ENCODE measurements around the gene CLPTM1L.

- TF ChIP-seq FOXA1 (IDR thresholded peaks at IDR 0.05) (no peak), FOXK2 (IDR thresholded peaks at IDR 0.05) (no peak), ELF4 (IDR thresholded peaks at IDR 0.05) (no peak), BHLHE40 (IDR thresholded peaks at IDR 0.05; ENCODE audit: borderline replicate concordance) (no peak), TARDBP (IDR thresholded peaks at IDR 0.05) (no peak), LEF1 (IDR thresholded peaks at IDR 0.05; ENCODE audit: borderline replicate concordance) (no peak), HDGF (IDR thresholded peaks at IDR 0.05; ENCODE audit: borderline replicate concordance) (no peak)
Observed at GRCh38 chr5:1297243-1297642, 47.7 kb downstream of the CLPTM1L start.

Measured in HEK293T (cell line).